Amniotic epithelial cell (primary cell): Measurements from ENCODE around the gene ERP29.
"Not testable (repeated sequence)": the region's sequence is repeated elsewhere in the genome, so short reads cannot be mapped to it uniquely, and the experiment has no call there.

ENCODE experiments used
- DNase-seq: peaks from one replicate; pipeline ENCODE4 v3.0.0-alpha.2; 2010; ENCODE audit warnings: low read depth

ERP29 gene

GRCh38 chr12:112004041-112004440 lies 9.2 kb upstream of the ERP29 start:
- no peak for DNase-seq

DNA sequence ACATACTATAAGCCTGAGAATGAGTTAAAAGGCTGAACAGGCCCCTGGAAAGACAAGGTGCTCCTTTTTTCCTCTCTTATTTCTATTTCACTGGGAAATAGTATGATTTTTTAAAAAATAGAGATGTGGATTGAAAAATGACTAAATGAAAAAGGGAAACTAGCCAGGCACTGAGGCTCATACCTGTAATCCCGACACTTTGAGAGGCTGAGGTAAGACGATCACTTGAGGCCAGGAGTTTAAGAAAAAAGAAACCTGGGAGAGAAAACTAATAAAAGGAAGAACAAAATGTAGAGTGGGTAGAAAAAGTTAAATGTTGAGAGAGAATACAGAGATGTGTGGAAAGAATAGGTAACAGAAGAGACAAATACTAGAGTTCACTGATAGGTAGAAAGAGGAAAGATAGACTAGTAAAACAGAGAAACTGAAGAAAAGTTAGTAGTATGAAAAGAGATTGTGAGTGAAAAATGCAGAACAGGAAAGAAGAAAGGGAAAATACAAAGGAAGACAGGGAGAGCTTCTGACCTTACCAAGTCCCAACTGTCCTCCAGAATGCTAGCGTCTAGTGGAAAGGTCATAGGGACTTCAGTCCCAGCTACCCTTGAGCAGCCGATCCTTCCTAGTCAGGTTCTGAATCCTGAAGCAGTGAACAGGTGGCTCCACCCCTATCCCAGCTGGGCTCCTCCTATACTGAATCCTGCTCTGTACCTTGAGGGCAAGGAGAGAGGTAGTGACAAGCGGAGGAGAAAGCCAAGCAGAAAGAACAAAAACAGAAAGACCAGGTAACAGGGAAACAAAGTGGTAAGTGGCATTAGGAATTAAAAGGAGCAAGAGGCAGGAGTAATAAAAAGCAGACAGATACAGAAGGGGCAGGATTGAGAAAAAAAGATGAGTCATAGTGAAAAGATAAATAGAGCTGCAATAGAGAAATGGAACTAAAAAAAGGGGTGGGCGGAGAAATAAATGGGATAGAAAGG lies 7.5 kb upstream of the ERP29 start:
- peak; percentile 34 for DNase-seq

DNA sequence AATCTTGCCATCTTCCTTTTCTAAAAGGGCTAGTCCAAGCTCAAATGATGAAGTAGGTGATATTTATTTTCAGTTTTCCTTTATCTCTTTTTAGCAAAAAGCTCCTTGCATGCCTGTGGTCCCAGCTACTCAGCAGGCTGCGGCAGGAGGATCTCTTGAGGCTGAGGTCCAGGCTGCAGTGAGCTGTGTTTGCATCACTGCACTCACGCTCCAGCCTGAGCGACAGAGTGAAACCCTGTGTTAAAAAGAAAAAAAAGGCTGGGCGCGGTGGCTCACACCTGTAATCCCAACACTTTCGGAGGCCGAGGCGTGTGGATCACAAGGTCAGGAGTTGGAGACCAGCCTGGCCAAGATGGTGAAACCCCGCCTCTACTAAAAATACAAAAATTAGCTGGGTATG lies 5.3 kb upstream of the ERP29 start:
- peak; percentile 50 for DNase-seq

GRCh38 chr12:112008918-112009317 lies 4.3 kb upstream of the ERP29 start:
- no peak for DNase-seq

GRCh38 chr12:112009596-112009995 lies 3.6 kb upstream of the ERP29 start:
- not testable (repeated sequence) for DNase-seq

GRCh38 chr12:112010415-112011344 lies 2.5 kb upstream of the ERP29 start:
- no peak for DNase-seq

DNA sequence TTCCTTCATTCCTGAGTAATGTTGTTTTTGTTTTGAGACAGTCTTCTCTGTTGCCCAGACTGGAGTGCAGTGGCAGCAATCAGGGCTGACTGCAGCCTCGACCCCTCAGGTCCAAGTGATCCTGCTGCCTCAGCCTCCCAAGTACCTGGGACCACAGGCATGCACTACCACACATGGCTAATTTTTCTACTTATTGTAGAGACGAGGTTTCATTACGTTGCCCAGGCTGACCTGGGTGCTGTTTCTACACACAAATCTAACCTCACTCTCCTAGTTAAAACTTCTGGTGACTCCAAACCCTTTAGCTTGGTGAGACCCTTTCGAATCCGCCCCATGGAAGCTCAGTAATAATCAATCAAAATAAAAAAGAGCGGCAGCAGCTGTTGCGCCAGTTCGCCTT lies 1.5 kb upstream of the ERP29 start:
- DNase-seq = no peak

DNA sequence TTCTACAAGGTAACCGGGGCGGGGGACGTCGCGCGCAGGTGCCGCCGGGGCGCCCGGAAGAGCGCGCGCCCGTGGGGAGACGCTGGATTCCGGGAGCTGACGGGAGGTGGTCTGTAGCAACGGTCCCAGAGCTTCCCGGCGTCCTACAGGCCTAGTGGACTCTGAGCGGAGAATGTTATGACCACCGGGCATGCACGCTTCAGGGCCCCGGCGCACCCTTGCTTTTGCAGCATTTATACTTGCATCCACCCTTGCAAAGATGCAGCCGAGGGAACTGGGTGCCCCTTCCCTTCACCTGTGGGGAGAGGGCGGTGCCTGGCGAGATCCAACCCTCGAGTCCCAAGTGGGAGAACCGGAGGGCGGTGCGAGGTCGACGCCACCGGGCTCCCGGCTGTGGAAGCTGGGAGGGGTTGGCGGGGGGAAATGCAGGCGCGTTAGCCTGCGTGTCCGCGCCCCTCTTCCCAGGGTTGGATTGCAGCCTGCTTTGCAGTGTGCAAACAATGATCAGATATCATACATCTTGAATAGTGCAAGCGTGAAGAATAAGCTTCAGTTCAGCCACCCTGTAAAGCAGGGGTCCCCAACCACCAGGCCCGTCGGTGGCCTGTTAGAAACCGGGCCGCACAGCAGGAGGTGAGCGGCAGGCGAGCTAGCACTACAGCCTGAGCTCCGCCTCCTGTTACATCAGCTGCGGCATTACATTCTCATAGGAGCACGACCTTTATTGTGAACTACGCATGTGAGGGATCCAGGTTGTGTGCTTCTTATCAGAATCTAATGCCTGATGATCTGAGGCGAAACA lies 576 bp downstream of the ERP29 start:
- DNase-seq = peak; percentile 75

- DNase-seq = no peak
Observed at GRCh38 chr12:112015938-112016337, 2.7 kb downstream of the ERP29 start.

DNA sequence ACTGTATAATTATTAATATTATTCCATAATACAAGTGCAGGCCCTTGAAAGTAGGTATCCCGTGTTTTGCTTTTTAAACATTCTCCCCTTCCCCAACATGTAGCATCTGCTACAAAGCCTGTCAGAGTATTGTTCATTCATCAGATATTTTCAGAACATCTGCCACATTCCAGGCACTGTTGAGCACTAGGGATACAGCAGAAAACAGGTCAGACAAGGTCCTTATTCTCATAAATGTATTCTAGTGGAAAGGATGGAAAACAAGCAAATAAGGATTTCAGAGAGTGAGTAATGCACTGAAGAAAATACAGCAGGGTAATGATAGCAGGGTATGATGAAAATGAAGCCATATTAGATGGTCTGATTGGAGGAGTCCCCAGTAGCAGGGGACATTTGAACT lies 3.8 kb downstream of the ERP29 start:
- no peak for DNase-seq

DNA sequence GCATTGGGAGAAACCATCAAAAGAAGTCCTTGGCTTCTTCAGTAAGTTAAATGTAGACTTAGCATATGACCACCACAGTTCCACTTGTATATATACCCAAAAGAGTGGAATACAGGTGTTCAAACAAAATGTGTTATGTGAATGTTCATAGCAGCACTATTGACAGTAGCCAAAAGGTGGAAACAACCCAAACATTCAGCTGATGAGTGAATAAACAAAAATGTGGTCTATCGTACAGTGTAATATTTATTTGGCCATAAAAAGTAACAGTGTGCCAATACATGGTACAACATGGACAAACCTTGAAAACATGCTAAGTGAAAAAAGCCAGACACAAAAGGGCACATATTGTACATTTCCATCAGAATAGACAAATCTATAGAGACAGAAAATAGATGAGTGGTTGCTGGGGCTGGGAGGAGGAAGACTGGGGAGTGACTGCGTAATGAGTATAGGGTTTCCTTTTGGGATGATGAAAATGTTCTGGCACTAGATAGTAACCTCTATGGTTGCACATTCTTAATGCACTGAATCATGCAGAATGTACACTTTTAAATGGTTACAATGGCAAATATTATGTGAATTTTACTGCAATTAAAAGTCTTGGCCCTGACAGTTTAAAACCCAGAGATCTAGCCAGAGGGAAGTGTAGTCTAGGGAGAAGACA lies 5.5 kb downstream of the ERP29 start:
- peak; percentile 77 for DNase-seq

DNA sequence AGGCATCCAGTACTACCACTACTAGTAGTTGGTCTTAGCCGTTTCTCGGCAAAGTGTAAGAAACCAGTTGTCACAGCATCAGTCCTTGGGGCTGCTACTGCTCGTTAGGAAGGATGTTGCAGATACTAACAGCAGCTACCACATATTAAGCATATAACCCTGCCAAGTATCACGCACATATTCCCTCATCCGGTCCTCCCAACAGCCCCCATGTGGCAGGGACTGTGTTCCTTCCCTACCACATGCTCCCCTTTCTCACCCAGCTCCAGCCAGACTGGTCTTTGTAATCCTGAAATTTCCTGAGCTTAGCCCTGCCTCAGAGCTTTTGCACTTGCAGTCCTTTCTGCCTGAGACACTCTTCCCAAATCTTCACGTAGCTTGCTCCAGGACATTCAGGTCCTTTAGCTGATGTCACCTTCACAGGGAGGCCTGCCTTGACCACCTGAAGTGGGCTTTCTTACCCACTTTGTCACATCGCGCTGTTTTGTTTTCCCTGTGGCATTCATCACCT lies 7.8 kb downstream of the ERP29 start:
- no peak for DNase-seq

DNA sequence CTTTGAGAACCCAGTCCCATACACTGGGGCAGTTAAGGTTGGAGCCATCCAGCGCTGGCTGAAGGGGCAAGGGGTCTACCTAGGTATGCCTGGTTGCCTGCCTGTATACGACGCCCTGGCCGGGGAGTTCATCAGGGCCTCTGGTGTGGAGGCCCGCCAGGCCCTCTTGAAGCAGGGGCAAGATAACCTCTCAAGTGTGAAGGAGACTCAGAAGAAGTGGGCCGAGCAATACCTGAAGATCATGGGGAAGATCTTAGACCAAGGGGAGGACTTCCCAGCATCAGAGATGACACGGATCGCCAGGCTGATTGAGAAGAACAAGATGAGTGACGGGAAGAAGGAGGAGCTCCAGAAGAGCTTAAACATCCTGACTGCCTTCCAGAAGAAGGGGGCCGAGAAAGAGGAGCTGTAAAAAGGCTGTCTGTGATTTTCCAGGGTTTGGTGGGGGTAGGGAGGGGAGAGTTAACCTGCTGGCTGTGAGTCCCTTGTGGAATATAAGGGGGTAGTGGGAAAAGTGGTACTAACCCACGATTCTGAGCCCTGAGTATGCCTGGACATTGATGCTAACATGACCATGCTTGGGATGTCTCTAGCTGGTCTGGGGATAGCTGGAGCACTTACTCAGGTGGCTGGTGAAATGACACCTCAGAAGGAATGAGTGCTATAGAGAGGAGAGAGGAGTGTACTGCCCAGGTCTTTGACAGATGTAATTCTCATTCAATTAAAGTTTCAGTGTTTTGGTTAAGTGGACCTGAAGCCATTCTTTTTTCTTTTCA lies 9.2 kb downstream of the ERP29 start:
- DNase-seq = no peak

DNA sequence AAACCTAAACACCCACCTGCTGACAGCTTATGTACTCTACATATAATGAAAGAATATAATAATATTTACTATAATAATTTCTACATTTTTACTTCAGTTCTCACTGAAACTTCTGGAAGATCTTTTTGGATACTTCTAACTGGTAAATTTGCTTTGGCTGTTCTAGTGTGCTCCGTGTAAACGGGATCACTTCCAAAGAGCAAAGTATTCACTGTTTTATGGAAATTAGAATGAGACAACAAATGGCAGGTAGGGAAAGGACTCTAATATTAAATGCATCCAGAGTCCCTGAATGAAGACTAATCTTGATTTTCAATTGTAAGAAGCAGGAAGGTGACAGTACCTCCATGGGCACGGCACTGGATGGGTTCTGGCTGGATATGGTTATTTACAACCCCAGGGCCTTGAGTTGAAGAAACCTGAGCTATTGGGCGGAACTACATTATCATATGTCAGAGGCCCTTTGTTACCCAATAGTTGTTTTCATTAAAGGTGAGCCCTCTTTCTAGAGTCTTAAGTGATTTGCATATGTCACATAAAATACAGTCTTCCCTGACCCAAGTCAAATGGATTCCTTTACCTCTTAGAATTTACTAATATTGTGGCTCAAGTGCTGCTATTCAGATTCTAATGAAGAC lies 10.7 kb downstream of the ERP29 start:
- DNase-seq = no peak

DNA sequence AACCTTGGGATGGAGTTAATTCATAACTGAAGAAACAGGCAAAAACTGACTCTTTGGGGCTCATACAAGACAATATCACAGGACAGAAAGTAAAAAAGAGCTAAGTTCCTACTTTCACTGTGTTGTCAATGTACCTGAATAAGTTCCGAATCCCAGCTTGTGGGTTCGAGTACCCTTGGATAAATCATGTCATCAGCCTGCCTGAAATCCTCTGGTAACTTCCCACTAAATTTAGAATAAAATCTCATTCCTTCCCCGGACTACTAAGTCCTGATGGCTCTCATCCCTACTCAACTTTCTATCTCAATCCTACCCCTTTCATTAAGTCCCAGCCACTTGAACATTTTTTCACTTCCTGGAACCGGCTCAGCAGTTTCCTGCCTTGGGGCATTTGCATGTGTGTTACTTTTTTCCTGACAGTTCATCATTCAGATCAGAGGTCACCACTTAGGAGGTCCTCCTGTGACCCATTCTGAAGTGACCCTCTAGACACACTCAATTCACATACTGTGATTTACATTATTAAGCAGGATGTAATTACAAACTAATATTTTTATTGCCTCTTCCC lies 12.7 kb downstream of the ERP29 start:
- no peak for DNase-seq

- DNase-seq = no peak
Observed at GRCh38 chr12:112029301-112029700, 16.1 kb downstream of the ERP29 start.

- DNase-seq = peak; percentile 42
Observed at GRCh38 chr12:112031472-112031871, 18.2 kb downstream of the ERP29 start.

- no peak for DNase-seq
Observed at GRCh38 chr12:112032292-112032691, 19.1 kb downstream of the ERP29 start.

DNA sequence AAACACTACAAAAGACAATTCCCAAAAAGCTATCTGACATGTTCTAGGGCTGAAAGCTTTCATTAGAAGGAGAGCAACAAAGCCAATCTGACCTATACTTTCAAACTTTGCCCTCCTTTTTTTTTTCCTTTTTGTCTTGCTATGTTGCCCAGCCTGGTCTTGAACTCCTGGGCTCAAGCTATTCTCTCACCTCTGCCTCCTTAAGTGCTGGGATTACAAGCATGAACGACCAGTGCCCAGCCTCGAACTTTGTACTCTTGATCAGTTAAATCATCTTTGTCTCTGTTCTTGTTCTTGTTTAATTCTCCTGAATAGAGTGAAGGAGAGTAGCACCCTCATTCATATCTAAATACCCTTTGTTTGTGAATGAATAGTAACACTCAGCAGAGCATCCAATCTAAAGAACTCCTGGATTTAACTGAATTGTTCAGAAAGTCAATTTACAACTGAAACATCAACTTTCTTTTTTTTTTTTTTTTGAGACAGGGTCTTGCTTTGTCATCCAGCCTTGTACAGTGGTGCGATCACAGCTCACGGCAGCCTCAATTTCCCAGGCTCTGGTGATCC lies 22.1 kb downstream of the ERP29 start:
- no peak for DNase-seq
